GM19099 (cell line): ENCODE data around the gene DNAJC17.

Source experiments
- POLR2A ChIP-seq: IDR thresholded peaks from 3 replicates; pipeline ENCODE4 v1.6.1; 2011; ENCODE audit warnings: low read depth; ENCODE audit not compliant: insufficient read length; ENCODE audit errors: extremely low read depth

Gene DNAJC17

DNA sequence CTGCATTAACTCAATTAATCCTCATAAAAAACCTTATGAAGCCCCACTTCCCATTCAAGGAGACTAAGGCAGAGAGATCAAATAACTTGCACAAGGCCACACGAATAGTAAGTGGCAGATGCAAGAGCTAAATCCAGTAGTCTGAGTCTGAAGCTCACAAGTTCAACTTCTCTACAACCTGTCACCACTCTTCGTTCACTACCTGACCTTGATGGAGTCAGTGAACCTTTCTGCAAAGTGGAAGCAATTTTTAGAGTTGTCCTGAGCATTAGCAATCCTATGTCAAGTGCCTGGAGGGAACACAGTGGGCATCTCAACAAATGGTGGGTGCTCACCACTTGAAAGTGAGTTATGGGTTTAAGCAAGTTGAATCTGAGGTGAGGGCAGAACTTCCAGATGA, 34.5 kb upstream of the DNAJC17 start:
- TF ChIP-seq POLR2A: no peak

DNA sequence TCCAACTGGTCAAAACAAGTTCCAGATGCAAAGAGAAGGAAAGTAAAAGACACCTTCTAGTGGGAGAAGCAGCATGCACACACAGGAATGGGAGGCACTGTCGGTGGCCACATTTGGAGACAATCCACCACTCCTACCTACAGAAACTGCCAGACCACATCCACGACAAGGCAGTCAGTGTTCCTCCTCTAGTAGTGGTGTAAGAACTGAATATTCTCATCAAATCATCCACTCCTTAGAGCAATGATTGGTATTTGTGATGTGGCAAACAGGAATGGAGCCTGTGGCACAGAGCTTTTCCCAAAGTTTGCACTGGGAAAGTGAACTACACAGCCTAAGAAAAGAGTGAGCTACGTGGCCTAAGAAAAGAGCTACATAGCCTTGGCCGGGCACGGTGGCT, 31.5 kb upstream of the DNAJC17 start:
- no peak for TF ChIP-seq POLR2A

DNA sequence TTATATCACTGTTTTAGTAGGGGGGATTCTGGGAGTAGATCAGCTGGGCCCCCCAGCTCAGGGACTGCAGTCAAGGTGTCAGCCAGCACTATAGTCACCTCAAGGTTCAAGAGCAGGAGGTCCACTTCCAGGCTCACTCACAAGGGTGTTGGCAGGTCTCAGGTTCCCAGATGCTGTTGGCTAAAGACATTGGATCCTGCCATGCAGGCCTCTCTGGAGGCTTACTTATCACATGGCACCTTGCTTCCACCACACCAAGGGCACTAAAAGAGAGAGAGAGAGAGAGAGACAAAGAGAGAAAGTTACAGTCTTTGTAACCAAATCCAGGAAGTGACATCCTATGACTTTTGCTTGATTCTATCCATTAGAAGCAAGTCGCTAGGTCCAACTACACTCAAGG, 28.7 kb upstream of the DNAJC17 start:
- TF ChIP-seq POLR2A: no peak

- no peak for TF ChIP-seq POLR2A
Observed at GRCh38 chr15:40832903-40833302, 25.6 kb upstream of the DNAJC17 start.

GRCh38 chr15:40831861-40832260, 24.6 kb upstream of the DNAJC17 start:
- no peak for TF ChIP-seq POLR2A

- TF ChIP-seq POLR2A: no peak
Observed at GRCh38 chr15:40830884-40831283, 23.6 kb upstream of the DNAJC17 start.

DNA sequence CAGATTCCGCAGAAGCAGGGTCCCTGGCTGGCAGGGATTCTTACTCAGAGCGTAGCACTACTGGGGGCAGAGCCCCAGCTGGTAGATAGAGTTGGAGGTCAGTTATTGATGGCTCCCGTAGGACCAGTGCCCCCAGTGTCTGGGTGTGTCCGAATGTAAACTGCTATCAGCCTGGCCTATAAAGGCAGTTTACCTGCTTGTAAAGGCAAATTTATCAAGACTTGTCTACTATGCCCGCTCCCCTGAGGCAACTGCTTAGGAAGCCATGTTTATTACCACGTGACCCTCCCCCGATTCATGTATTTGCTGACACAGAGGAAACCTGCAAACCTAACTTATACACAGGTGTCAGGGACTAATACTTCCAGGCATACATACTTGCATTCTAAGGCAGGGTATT, 21.8 kb upstream of the DNAJC17 start:
- no peak for TF ChIP-seq POLR2A

DNA sequence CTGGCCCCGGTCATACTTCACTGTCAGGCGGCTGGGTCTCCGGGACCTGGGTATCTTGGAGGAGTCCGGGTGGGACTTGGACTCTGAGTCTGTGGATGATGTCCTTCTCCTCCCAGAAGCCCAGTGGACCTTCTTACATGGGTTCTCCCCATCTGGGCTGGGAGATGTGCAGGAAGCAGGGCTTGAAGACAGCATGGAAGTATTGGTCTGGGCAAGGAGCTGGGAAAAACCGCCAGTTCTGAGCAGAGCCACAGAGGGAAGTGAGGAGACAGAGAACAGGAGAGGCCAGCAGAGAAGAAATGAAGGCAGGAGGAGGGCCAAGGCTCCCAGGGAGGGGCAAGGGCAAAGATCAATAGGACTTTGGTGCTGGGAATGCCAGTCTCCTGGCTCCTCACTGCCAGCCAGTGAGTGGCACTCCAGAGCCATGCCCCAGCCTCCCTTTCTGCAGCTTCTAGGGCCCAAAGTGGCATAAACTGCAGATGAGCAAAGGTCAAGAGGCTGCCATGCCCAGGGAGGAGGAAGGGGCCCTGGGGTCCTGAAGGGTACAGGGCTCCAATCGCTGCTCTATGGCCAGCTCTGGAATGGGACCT, 21.3 kb upstream of the DNAJC17 start, which contains the start of gene PPP1R14D:
PPP1R14D (minus strand) TSS at position 262 of the 590 bp plus-strand sequence; CDS start at position 195, 67 bp downstream.
- TF ChIP-seq POLR2A: no peak

GRCh38 chr15:40826423-40827075, 19.3 kb upstream of the DNAJC17 start:
- TF ChIP-seq POLR2A: no peak

- TF ChIP-seq POLR2A: no peak
Observed at GRCh38 chr15:40825661-40826422, 18.6 kb upstream of the DNAJC17 start.

GRCh38 chr15:40823572-40824343, 16.5 kb upstream of the DNAJC17 start:
- no peak for TF ChIP-seq POLR2A

- TF ChIP-seq POLR2A: no peak
Observed at GRCh38 chr15:40821195-40821594, 13.9 kb upstream of the DNAJC17 start.

GRCh38 chr15:40819048-40819447, 11.8 kb upstream of the DNAJC17 start:
- no peak for TF ChIP-seq POLR2A

GRCh38 chr15:40815042-40815698, 7.9 kb upstream of the DNAJC17 start:
- TF ChIP-seq POLR2A: no peak
